Adrenal gland (tissue), 5 donors: ENCODE measurements around the gene PLXNA1.

ENCODE experiments used
- CTCF ChIP-seq, 6 experiments: fragments of 450-650 bp in 4 of 6; fragments of 200-600 bp in 2 of 6; sonication (generic) in 1 of 6; IDR thresholded peaks; 1 replicate in 5 of 6; 2 replicates in 1 of 6; pipeline versions ENCODE4 v1.5.1 to v1.8.0; 2016 to 2021; ENCODE audit warnings: antibody characterized with exemption in 6 of 6, mild to moderate bottlenecking in 2 of 6, moderate library complexity in 1 of 6
- POLR2A ChIP-seq, 2 donors: fragments of 450-650 bp; IDR thresholded peaks; one replicate each; pipeline ENCODE4 v1.6.1; 2017; ENCODE audit warnings: antibody characterized with exemption in 2 of 2, mild to moderate bottlenecking in 2 of 2, moderate library complexity in 1 of 2
- donor health status: DM: no; HTN: no; CAD: no.

- no peak for TF ChIP-seq POLR2A (IDR thresholded peaks at IDR 0.05)
- TF ChIP-seq CTCF (IDR thresholded peaks at IDR 0.05) = no peak
Observed at GRCh38 chr3:126946405-126946804, 36.5 kb upstream of the PLXNA1 start.
